K562 (cell line): ENCODE data around the gene RPL14. TPM values are rescaled to one million over a fixed set of nuclear protein-coding genes. Genes with fewer than 3 reads are reported as not detected.
A peak's percentile ranks its signal among the peaks of the same experiment; 100 is the strongest.

Experiments used
- BHLHE40 ChIP-seq: IDR thresholded peaks from 2 replicates; pipeline ENCODE4 v1.6.1; 2011; ENCODE audit warnings: low read length, improper control_type of control experiment
- ELF2 ChIP-seq: fragments of 250-450 bp; sonication (Bioruptor Pico); IDR thresholded peaks from 2 replicates; pipeline ENCODE4 v1.5.0; 2021; ENCODE audit warnings: mild to moderate bottlenecking
- GATA2 ChIP-seq: sonication (generic); formaldehyde crosslinking; IDR thresholded peaks from 2 replicates; pipeline ENCODE4 v1.4.0; 2020; ENCODE audit warnings: mild to moderate bottlenecking, missing genetic modification reagents
- HCFC1 ChIP-seq: IDR thresholded peaks from 2 replicates; pipeline ENCODE4 v1.6.1; 2012; ENCODE audit warnings: low read depth, low read length, improper control_type of control experiment
- HIVEP1 ChIP-seq: fragments of 250-450 bp; sonication (Bioruptor Pico); IDR thresholded peaks from 2 replicates; pipeline ENCODE4 v1.4.0; 2020; ENCODE audit warnings: mild to moderate bottlenecking
- HMG20A ChIP-seq: fragments of 450-650 bp; formaldehyde crosslinking; conservative IDR thresholded peaks from 2 replicates; pipeline ENCODE4 v1.4.0; 2020; ENCODE audit warnings: mild to moderate bottlenecking, mixed read lengths
- MAFK ChIP-seq: IDR thresholded peaks from 2 replicates; pipeline ENCODE4 v1.6.1; 2011; ENCODE audit warnings: low read length, improper control_type of control experiment
- MLLT1 ChIP-seq, 2 experiments: fragments of 450-650 bp; IDR thresholded peaks; 2 replicates each; pipeline ENCODE4 v1.6.1; 2016
- NUFIP1 ChIP-seq: fragments of 450-650 bp; IDR thresholded peaks from 2 replicates; pipeline ENCODE4 v1.6.1; 2018; ENCODE audit not compliant: partially characterized antibody
- PCBP1 ChIP-seq: fragments of 200-400 bp; formaldehyde crosslinking; IDR thresholded peaks from 2 replicates; pipeline ENCODE4 v1.6.1; 2018; ENCODE audit warnings: mild to moderate bottlenecking, low read depth, low read length; ENCODE audit not compliant: poor library complexity, severe bottlenecking
- POLR2B ChIP-seq: fragments of 450-650 bp; IDR thresholded peaks from 2 replicates; pipeline ENCODE4 v1.6.1; 2018; ENCODE audit warnings: low read depth; ENCODE audit not compliant: partially characterized antibody
- RB1 ChIP-seq: fragments of 450-650 bp; IDR thresholded peaks from 2 replicates; pipeline ENCODE4 v1.6.1; 2017; ENCODE audit warnings: low read depth, mild to moderate bottlenecking
- SP2 ChIP-seq: IDR thresholded peaks from 2 replicates; pipeline ENCODE4 v1.6.1; 2011; ENCODE audit warnings: mild to moderate bottlenecking, low read depth, low read length, moderate library complexity; ENCODE audit not compliant: poor library complexity, severe bottlenecking; ENCODE audit errors: extremely low read depth
- SRF ChIP-seq, 2 experiments: fragments of 250-450, 450-650 bp in 1 of 2; sonication (Bioruptor Pico) in 1 of 2; sonication (generic) in 1 of 2; formaldehyde crosslinking; IDR thresholded peaks; 2 replicates each; pipeline versions ENCODE4 v1.5.0 to v1.5.1; 2020 to 2022; ENCODE audit warnings: mild to moderate bottlenecking in 1 of 2, missing genetic modification reagents in 1 of 2
- STAT5A ChIP-seq: IDR thresholded peaks from 2 replicates; pipeline ENCODE4 v1.6.1; 2012; ENCODE audit warnings: low read length, inconsistent platforms, borderline replicate concordance
- TCF7 ChIP-seq: sonication (generic); IDR thresholded peaks from 2 replicates; pipeline ENCODE4 v1.6.1; 2016; ENCODE audit warnings: antibody characterized with exemption, borderline replicate concordance
- TCF7L2 ChIP-seq: fragments of 150-350 bp; IDR thresholded peaks from 2 replicates; pipeline ENCODE4 v1.6.1; 2016; ENCODE audit warnings: low read depth, mild to moderate bottlenecking, low read length, moderate library complexity
- XRCC4 ChIP-seq: IDR thresholded peaks from one replicate; pipeline ENCODE4 v1.6.1; 2011; ENCODE audit not compliant: insufficient read depth, insufficient read length; ENCODE audit errors: extremely low read depth
- ZBTB12 ChIP-seq: fragments of 250-450 bp; sonication (Bioruptor Pico); IDR thresholded peaks from 2 replicates; pipeline ENCODE4 v1.4.0; 2020
- polyA plus RNA-seq, 8 experiments: library from polyadenylated mRNA; depleted of rRNA in 4 of 8; stranded (reverse) in 5 of 8; unstranded in 3 of 8; fragments of >200 nt; fragmentation: Nextera tagmentation in 2 of 8; fragmentation: Illumina TruSeq in 1 of 8; extraction: Ambion mirVana in 2 of 8; extraction: Trizol in 1 of 8; gene quantifications; 2 replicates each; pipeline versions ENCODE4 v1.2.1 to v1.2.3, GENCODE V29; 2011 to 2014; ENCODE audit warnings: inconsistent platforms in 1 of 8, missing spikeins in 1 of 8
- total RNA-seq, 7 experiments: library from RNA; depleted of rRNA in 6 of 7; stranded (reverse); fragments of >200 nt in 6 of 7; fragmentation: Illumina TruSeq in 2 of 7; extraction: Trizol in 2 of 7; gene quantifications; 2 replicates each; pipeline versions ENCODE4 v1.2.1 to v1.2.3, GENCODE V29; 2011 to 2021; ENCODE audit warnings: low replicate concordance in 1 of 7
- TF ChIP-seq, protein P1 (sequence below): sonication (generic); formaldehyde crosslinking; IDR thresholded peaks from 2 replicates; pipeline ENCODE4 v1.8.1; 2022; ENCODE audit warnings: missing genetic modification reagents
- TF ChIP-seq, protein P2 (sequence below): sonication (generic); formaldehyde crosslinking; IDR thresholded peaks from 2 replicates; pipeline ENCODE4 v1.8.1; 2023; ENCODE audit warnings: mild to moderate bottlenecking, missing genetic modification reagents
- TF ChIP-seq, protein P3 (sequence below): sonication (generic); formaldehyde crosslinking; IDR thresholded peaks from 2 replicates; pipeline ENCODE4 v1.8.0; 2022; ENCODE audit warnings: mild to moderate bottlenecking, missing genetic modification reagents

The RPL14 gene
- total and polyA plus RNA-seq, 9 of the 15 experiments (the other 6 are each of a cell fraction or from before 2014, with no cell fraction given), result 851 to 4,649 (median 2,133) TPM

GRCh38 chr3:40452876-40453730 lies 4.0 kb upstream of the RPL14 start (continued):
- TF ChIP-seq, protein P1, sequence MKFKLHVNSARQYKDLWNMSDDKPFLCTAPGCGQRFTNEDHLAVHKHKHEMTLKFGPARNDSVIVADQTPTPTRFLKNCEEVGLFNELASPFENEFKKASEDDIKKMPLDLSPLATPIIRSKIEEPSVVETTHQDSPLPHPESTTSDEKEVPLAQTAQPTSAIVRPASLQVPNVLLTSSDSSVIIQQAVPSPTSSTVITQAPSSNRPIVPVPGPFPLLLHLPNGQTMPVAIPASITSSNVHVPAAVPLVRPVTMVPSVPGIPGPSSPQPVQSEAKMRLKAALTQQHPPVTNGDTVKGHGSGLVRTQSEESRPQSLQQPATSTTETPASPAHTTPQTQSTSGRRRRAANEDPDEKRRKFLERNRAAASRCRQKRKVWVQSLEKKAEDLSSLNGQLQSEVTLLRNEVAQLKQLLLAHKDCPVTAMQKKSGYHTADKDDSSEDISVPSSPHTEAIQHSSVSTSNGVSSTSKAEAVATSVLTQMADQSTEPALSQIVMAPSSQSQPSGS (CRISPR knock-in tag), result peak; percentile 87; the same call in 1 of the 2 replicates
- TF ChIP-seq BHLHE40, result peak; percentile 83
- no peak for TF ChIP-seq STAT5A
- no peak for TF ChIP-seq ELF2 (CRISPR knock-in tag)
- no peak for TF ChIP-seq MAFK
- TF ChIP-seq HCFC1, result peak; percentile 87
- no peak for TF ChIP-seq XRCC4
- TF ChIP-seq TCF7L2, result no peak
- TF ChIP-seq PCBP1, result no peak
- TF ChIP-seq RB1, result peak; percentile 51; the same call in 1 of the 2 replicates
- TF ChIP-seq SP2, result peak; percentile 56
- no peak; a peak in 1 of 4 replicates for TF ChIP-seq SRF (CRISPR knock-in tag; IDR thresholded peaks at IDR 0.05)
- TF ChIP-seq MLLT1 (IDR thresholded peaks at IDR 0.05), result peak; percentile 28 to 83; a peak in 2 of 4 replicates
- TF ChIP-seq HIVEP1, result no peak
- TF ChIP-seq, protein P2, sequence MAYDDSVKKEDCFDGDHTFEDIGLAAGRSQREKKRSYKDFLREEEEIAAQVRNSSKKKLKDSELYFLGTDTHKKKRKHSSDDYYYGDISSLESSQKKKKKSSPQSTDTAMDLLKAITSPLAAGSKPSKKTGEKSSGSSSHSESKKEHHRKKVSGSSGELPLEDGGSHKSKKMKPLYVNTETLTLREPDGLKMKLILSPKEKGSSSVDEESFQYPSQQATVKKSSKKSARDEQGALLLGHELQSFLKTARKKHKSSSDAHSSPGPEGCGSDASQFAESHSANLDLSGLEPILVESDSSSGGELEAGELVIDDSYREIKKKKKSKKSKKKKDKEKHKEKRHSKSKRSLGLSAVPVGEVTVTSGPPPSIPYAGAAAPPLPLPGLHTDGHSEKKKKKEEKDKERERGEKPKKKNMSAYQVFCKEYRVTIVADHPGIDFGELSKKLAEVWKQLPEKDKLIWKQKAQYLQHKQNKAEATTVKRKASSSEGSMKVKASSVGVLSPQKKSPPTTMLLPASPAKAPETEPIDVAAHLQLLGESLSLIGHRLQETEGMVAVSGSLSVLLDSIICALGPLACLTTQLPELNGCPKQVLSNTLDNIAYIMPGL (CRISPR knock-in tag), result no peak
- no peak for TF ChIP-seq HMG20A
- no peak for TF ChIP-seq GATA2 (CRISPR knock-in tag)
- peak; percentile 69 for TF ChIP-seq ZBTB12 (CRISPR knock-in tag)
- TF ChIP-seq NUFIP1, result no peak
- TF ChIP-seq TCF7, result no peak
- TF ChIP-seq POLR2B, result peak; percentile 84
- TF ChIP-seq, protein P3, sequence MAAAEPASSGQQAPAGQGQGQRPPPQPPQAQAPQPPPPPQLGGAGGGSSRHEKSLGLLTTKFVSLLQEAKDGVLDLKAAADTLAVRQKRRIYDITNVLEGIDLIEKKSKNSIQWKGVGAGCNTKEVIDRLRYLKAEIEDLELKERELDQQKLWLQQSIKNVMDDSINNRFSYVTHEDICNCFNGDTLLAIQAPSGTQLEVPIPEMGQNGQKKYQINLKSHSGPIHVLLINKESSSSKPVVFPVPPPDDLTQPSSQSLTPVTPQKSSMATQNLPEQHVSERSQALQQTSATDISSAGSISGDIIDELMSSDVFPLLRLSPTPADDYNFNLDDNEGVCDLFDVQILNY (CRISPR knock-in tag), result peak; percentile 52; the same call in 1 of the 2 replicates
